A549 (cell line): Measurements from ENCODE around the gene TRMT1L.

ENCODE experiments used
- CBX8 ChIP-seq: fragments of 200-600 bp; sonication (generic); IDR thresholded peaks from 2 replicates; pipeline ENCODE4 v1.6.1; 2016
- CHD2 ChIP-seq: fragments of 150-350 bp; IDR thresholded peaks from 2 replicates; pipeline ENCODE4 v1.6.1; 2014; ENCODE audit warnings: low read length; ENCODE audit not compliant: partially characterized antibody
- JUN ChIP-seq, 2 experiments: fragments of >200 bp; sonication (Bioruptor Twin); formaldehyde crosslinking; IDR thresholded peaks; 2 replicates in 1 of 2; 3 replicates in 1 of 2; pipeline ENCODE4 v1.6.1; 2016 to 2017
- JUNB ChIP-seq: fragments of >200 bp; sonication (Bioruptor Twin); formaldehyde crosslinking; IDR thresholded peaks from 2 replicates; pipeline ENCODE4 v1.6.1; 2016
- MYC ChIP-seq: IDR thresholded peaks from 2 replicates; pipeline ENCODE4 v1.6.1; 2012; ENCODE audit warnings: mild to moderate bottlenecking, inconsistent platforms, low read length, improper control_type of control experiment, borderline replicate concordance
- RFX5 ChIP-seq: fragments of 450-650 bp; IDR thresholded peaks from 2 replicates; pipeline ENCODE4 v1.7.1; 2014; ENCODE audit warnings: antibody characterized with exemption, mild to moderate bottlenecking, moderate library complexity
- TP53 ChIP-seq: fragments of 250-450 bp; sonication (Bioruptor Pico); IDR thresholded peaks from 2 replicates; pipeline ENCODE4 v1.5.0; 2021; ENCODE audit warnings: mild to moderate bottlenecking, moderate library complexity
- USF2 ChIP-seq: fragments of 450-650 bp; IDR thresholded peaks from 2 replicates; pipeline ENCODE4 v1.6.1; 2014; ENCODE audit warnings: antibody characterized with exemption
- ZC3H11A ChIP-seq: fragments of 450-650 bp; IDR thresholded peaks from 2 replicates; pipeline ENCODE4 v1.6.1; 2014; ENCODE audit warnings: antibody characterized with exemption, mild to moderate bottlenecking
- TF ChIP-seq, protein P1 (sequence below): fragments of >200 bp; sonication (Bioruptor Twin); formaldehyde crosslinking; IDR thresholded peaks from 3 replicates; pipeline ENCODE4 v1.5.1; 2016
- TF ChIP-seq, protein P2 (sequence below): IDR thresholded peaks from 2 replicates; pipeline ENCODE4 v1.6.1; 2012

DNA sequence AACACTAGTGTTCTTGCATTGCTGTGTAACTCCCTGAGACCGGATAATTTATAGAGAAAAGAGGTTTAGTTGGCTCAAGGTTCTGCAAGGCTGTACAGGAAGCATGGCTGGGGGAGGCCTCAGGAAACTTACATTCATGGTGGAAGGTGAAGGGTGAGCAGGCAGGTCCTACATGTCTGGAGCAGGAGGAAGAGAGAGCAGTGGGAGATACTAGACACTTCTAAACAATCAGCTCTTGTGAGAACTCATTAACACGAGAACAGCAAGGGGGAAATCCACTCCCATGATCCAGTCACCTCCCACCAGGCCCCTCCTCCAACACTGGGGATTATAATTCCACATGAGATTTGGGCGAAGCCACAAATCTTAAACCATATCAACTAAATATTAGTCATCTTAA is 81.3 kb downstream of the TRMT1L start:
- TF ChIP-seq, protein P1, sequence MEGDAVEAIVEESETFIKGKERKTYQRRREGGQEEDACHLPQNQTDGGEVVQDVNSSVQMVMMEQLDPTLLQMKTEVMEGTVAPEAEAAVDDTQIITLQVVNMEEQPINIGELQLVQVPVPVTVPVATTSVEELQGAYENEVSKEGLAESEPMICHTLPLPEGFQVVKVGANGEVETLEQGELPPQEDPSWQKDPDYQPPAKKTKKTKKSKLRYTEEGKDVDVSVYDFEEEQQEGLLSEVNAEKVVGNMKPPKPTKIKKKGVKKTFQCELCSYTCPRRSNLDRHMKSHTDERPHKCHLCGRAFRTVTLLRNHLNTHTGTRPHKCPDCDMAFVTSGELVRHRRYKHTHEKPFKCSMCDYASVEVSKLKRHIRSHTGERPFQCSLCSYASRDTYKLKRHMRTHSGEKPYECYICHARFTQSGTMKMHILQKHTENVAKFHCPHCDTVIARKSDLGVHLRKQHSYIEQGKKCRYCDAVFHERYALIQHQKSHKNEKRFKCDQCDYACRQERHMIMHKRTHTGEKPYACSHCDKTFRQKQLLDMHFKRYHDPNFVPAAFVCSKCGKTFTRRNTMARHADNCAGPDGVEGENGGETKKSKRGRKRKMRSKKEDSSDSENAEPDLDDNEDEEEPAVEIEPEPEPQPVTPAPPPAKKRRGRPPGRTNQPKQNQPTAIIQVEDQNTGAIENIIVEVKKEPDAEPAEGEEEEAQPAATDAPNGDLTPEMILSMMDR, result no peak
- no peak for TF ChIP-seq CHD2
- TF ChIP-seq, protein P2, sequence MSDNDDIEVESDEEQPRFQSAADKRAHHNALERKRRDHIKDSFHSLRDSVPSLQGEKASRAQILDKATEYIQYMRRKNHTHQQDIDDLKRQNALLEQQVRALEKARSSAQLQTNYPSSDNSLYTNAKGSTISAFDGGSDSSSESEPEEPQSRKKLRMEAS, result no peak
- no peak for TF ChIP-seq RFX5
- no peak for TF ChIP-seq ZC3H11A
- no peak for TF ChIP-seq MYC
- no peak for TF ChIP-seq JUNB
- no peak for TF ChIP-seq TP53
- TF ChIP-seq USF2, result no peak
- no peak for TF ChIP-seq CBX8
- TF ChIP-seq JUN (IDR thresholded peaks at IDR 0.05), result no peak
